WI38 (cell line): ENCODE data around the gene CEP170.

Experiments
- H3K4me3 ChIP-seq: 2 replicates; pipeline ENCODE4 v1.5.1; 2011; ENCODE audit warnings: low read depth, mild to moderate bottlenecking, control low read depth, low read length
- CTCF ChIP-seq: IDR thresholded peaks from 2 replicates; pipeline ENCODE4 v1.5.1; 2012; ENCODE audit warnings: low read depth, mild to moderate bottlenecking, control low read depth, low read length

The CEP170 gene

GRCh38 chr1:243273945-243274344 is 18.9 kb upstream of the CEP170 start:
- TF ChIP-seq CTCF: no peak
- H3K4me3 ChIP-seq: no peak overlapping the region

- no peak for TF ChIP-seq CTCF
These were observed 18.4 kb upstream of the CEP170 start for GRCh38 chr1:243273506-243273905.

GRCh38 chr1:243272401-243272800 is 17.3 kb upstream of the CEP170 start:
- TF ChIP-seq CTCF: no peak
- no peak overlapping the region for H3K4me3 ChIP-seq

More at GRCh38 chr1:243273506-243273905, 18.4 kb upstream of the CEP170 start:
- no peak overlapping the region for H3K4me3 ChIP-seq

GRCh38 chr1:243271996-243272395 is 16.9 kb upstream of the CEP170 start:
- H3K4me3 ChIP-seq: no peak overlapping the region
- TF ChIP-seq CTCF: no peak

GRCh38 chr1:243270097-243270864 is 15.2 kb upstream of the CEP170 start:
- no peak for TF ChIP-seq CTCF
- H3K4me3 ChIP-seq: no peak overlapping the region

- no peak overlapping the region for H3K4me3 ChIP-seq
- no peak for TF ChIP-seq CTCF
These were observed 14.3 kb upstream of the CEP170 start for GRCh38 chr1:243269461-243269801.

- H3K4me3 ChIP-seq: peak overlapping the region; percentile 20; the same call in 1 of the 2 replicates
- no peak for TF ChIP-seq CTCF
These were observed 13.8 kb upstream of the CEP170 start for GRCh38 chr1:243268751-243269460.
